HG03064 (cell line): ENCODE results near the gene FAM227B.
"Not testable (repeated sequence)": the region's sequence is repeated elsewhere in the genome, so short reads cannot be mapped to it uniquely, and the experiment has no call there.

Experiments
- ATAC-seq: cut with Tn5 transposase; IDR thresholded peaks from one replicate; pipeline ENCODE4 v1.9.1; 2021; ENCODE audit warnings: low read depth; ENCODE audit not compliant: unreplicated experiment

FAM227B gene

GRCh38 chr15:49620658-49621368, at the start of gene FAM227B, which contains the start of gene DTWD1:
Gene FAM227B, minus strand, starts transcription at chr15:49620818. Its CDS starts 5,647 bp downstream, at chr15:49615171.
Gene DTWD1, plus strand, starts transcription at chr15:49621048. Its CDS starts 4,120 bp downstream, at chr15:49625168.
- peak; percentile 97 for ATAC-seq

- ATAC-seq: no peak
Observed at GRCh38 chr15:49669288-49669687, 48.7 kb upstream of the FAM227B start.

GRCh38 chr15:49666486-49666885, 45.9 kb upstream of the FAM227B start:
- ATAC-seq: not testable (repeated sequence)

- no peak for ATAC-seq
Observed at GRCh38 chr15:49664716-49665115, 44.1 kb upstream of the FAM227B start.

GRCh38 chr15:49656734-49657133, 36.1 kb upstream of the FAM227B start:
- no peak for ATAC-seq

- ATAC-seq: no peak
Observed at GRCh38 chr15:49652922-49653321, 32.3 kb upstream of the FAM227B start.

GRCh38 chr15:49650676-49651075, 30.1 kb upstream of the FAM227B start:
- ATAC-seq: no peak

GRCh38 chr15:49649987-49650386, 29.4 kb upstream of the FAM227B start:
- ATAC-seq: no peak

- no peak for ATAC-seq
Observed at GRCh38 chr15:49646891-49647290, 26.3 kb upstream of the FAM227B start.

GRCh38 chr15:49645941-49646340, 25.3 kb upstream of the FAM227B start:
- no peak for ATAC-seq

GRCh38 chr15:49645277-49645676, 24.7 kb upstream of the FAM227B start:
- no peak for ATAC-seq

- no peak for ATAC-seq
Observed at GRCh38 chr15:49644364-49644794, 23.8 kb upstream of the FAM227B start.

GRCh38 chr15:49637857-49638256, 17.2 kb upstream of the FAM227B start:
- ATAC-seq: no peak

- no peak for ATAC-seq
Observed at GRCh38 chr15:49628379-49628778, 7.8 kb upstream of the FAM227B start.

- no peak for ATAC-seq
Observed at GRCh38 chr15:49627407-49627877, 6.8 kb upstream of the FAM227B start.

GRCh38 chr15:49625460-49626036, 4.9 kb upstream of the FAM227B start:
- no peak for ATAC-seq

GRCh38 chr15:49624056-49624455, 3.4 kb upstream of the FAM227B start:
- ATAC-seq: no peak

GRCh38 chr15:49622561-49622960, 1.9 kb upstream of the FAM227B start:
- no peak for ATAC-seq

- no peak for ATAC-seq
Observed at GRCh38 chr15:49621887-49622286, 1.3 kb upstream of the FAM227B start.

GRCh38 chr15:49621401-49621811, 788 bp upstream of the FAM227B start:
- ATAC-seq: no peak

- no peak for ATAC-seq
Observed at GRCh38 chr15:49620199-49620598, 419 bp downstream of the FAM227B start.

GRCh38 chr15:49619226-49619625, 1.4 kb downstream of the FAM227B start:
- no peak for ATAC-seq
